PC-9 (cell line): Measurements from ENCODE around the gene PHRF1. TPM values are rescaled to one million over a fixed set of nuclear protein-coding genes. Genes with fewer than 3 reads are reported as not detected.
"Not testable (repeated sequence)": the region's sequence is repeated elsewhere in the genome, so short reads cannot be mapped to it uniquely, and the experiment has no call there.

Experiments used
- BruUV-seq: library from RNA; stranded (reverse); fragments of 400-500 nt; replicated peaks from 2 replicates; lab custom pipeline; 2021; lab: Mats Ljungman, UMichigan
- CTCF ChIA-PET: fragments of 300-600 bp; sonication (Branson Sonifier 250); formaldehyde crosslinking; loops from one replicate; lab custom pipeline; 2022; ENCODE audit warnings: antibody characterized with exemption; lab: Charles Lee
- POLR2A ChIA-PET: fragments of 300-600 bp; sonication (Branson Sonifier 250); formaldehyde crosslinking; loops from one replicate; lab custom pipeline; 2022; ENCODE audit warnings: antibody characterized with exemption; ENCODE audit not compliant: unreplicated experiment; lab: Charles Lee
- DNase-seq, 2 experiments: peaks; one replicate each; pipeline versions ENCODE4 v3.0.0 to v3.0.0-alpha.2; 2015 to 2022; ENCODE audit warnings: mixed read lengths in 1 of 2
- H2AFZ ChIP-seq: fragments of 200-600 bp; sonication (generic); 2 replicates; pipeline ENCODE4 v1.8.1; 2017; ENCODE audit warnings: antibody characterized with exemption
- H3F3A ChIP-seq: fragments of 200-600 bp; sonication (generic); 2 replicates; pipeline ENCODE4 v1.8.1; 2017; ENCODE audit warnings: antibody characterized with exemption, mild to moderate bottlenecking, low read depth; ENCODE audit not compliant: insufficient read depth
- H3K27ac ChIP-seq: fragments of 200-600 bp; sonication (generic); 2 replicates; pipeline ENCODE4 v1.6.1; 2016; ENCODE audit warnings: mixed run types
- H3K27me3 ChIP-seq: fragments of 200-600 bp; sonication (generic); 2 replicates; pipeline ENCODE4 v1.6.1; 2016; ENCODE audit warnings: low read depth, mixed run types; ENCODE audit not compliant: insufficient read depth
- H3K36me3 ChIP-seq: fragments of 200-600 bp; sonication (generic); 2 replicates; pipeline ENCODE4 v1.6.1; 2016; ENCODE audit warnings: low read depth, mixed run types
- H3K4me1 ChIP-seq: fragments of 200-600 bp; sonication (generic); replicated peaks from 2 replicates; pipeline ENCODE4 v1.6.1; 2016; ENCODE audit warnings: mixed run types; ENCODE audit not compliant: insufficient read depth
- H3K4me2 ChIP-seq: fragments of 200-600 bp; sonication (generic); 2 replicates; pipeline ENCODE4 v1.6.1; 2017; ENCODE audit warnings: mixed run types
- H3K4me3 ChIP-seq: fragments of 200-600 bp; sonication (generic); 2 replicates; pipeline ENCODE4 v1.6.1; 2016; ENCODE audit warnings: mixed run types
- H3K79me2 ChIP-seq: fragments of 200-600 bp; sonication (generic); 2 replicates; pipeline ENCODE4 v1.6.1; 2017; ENCODE audit warnings: low read depth, mixed run types
- H3K9me2 ChIP-seq: fragments of 200-600 bp; sonication (generic); 2 replicates; pipeline ENCODE4 v1.8.1; 2017; ENCODE audit warnings: mild to moderate bottlenecking; ENCODE audit not compliant: insufficient read depth
- H3K9me3 ChIP-seq: fragments of 200-600 bp; sonication (generic); 2 replicates; pipeline ENCODE4 v1.8.1; 2016; ENCODE audit warnings: low read depth; ENCODE audit not compliant: insufficient read depth
- H4K20me1 ChIP-seq: fragments of 200-600 bp; sonication (generic); 2 replicates; pipeline ENCODE4 v1.8.1; 2017; ENCODE audit not compliant: insufficient read depth
- CTCF ChIP-seq: fragments of 200-600 bp; sonication (generic); conservative IDR thresholded peaks from 2 replicates; pipeline ENCODE4 v1.6.1; 2017; ENCODE audit warnings: mixed run types, antibody characterized with exemption, mild to moderate bottlenecking, moderate library complexity
- EZH2 ChIP-seq: fragments of 200-600 bp; sonication (generic); IDR thresholded peaks from 2 replicates; pipeline ENCODE4 v1.8.0; 2017; ENCODE audit warnings: antibody characterized with exemption, low read depth
- intact Hi-C: fragments of 100-400 bp; cut with micrococcal nuclease; formaldehyde crosslinking; loops from one replicate; pipeline ENCODE4 v1.10.0; 2022; ENCODE audit not compliant: unreplicated experiment
- total RNA-seq: library from RNA; stranded (reverse); gene quantifications from 2 replicates; pipeline ENCODE4 v1.2.3, GENCODE V29; 2021

Gene PHRF1
- total RNA-seq, 1 experiment from 2014 or later = 21.7 TPM

GRCh38 chr11:643849-644738 is 67.8 kb downstream of the PHRF1 start:
- ChIA-PET POLR2A (no interaction called here), CTCF (no interaction called here)
- Histone ChIP-seq H3K36me3 (no peaks in the 10 kb centered on the region), H3F3A (peaks cover 20% of the 10 kb centered on the region; the same call in 1 of the 2 replicates), H4K20me1 (no peaks in the 10 kb centered on the region), H3K4me1 (no peaks in the 10 kb centered on the region), H3K79me2 (no peaks in the 10 kb centered on the region), H3K27ac (no peak overlapping the region), H3K4me3 (no peak overlapping the region), H3K27me3 (no peaks in the 10 kb centered on the region), H3K9me3 (no peaks in the 10 kb centered on the region), H3K4me2 (no peak overlapping the region), H2AFZ (no peak overlapping the region), H3K9me2 (no peaks in the 10 kb centered on the region)
- TF ChIP-seq EZH2 = no peak
- no peak for TF ChIP-seq CTCF
- intact Hi-C loops = no loop called here
- BruUV-seq = no TSS peak
- DNase-seq = no peak

GRCh38 chr11:645536-645935 is 69.3 kb downstream of the PHRF1 start:
- Histone ChIP-seq H3K27me3 (no peaks in the 10 kb centered on the region), H2AFZ (no peak overlapping the region), H3K4me3 (no peak overlapping the region), H3K4me1 (no peaks in the 10 kb centered on the region), H3K79me2 (no peaks in the 10 kb centered on the region), H3K36me3 (no peaks in the 10 kb centered on the region), H3K9me3 (no peaks in the 10 kb centered on the region), H4K20me1 (no peaks in the 10 kb centered on the region), H3K27ac (no peak overlapping the region), H3K4me2 (no peak overlapping the region), H3K9me2 (no peaks in the 10 kb centered on the region), H3F3A (peaks cover 23% of the 10 kb centered on the region; the same call in 1 of the 2 replicates)
- no TSS peak for BruUV-seq
- intact Hi-C loops = no loop called here
- POLR2A ChIA-PET = no interaction called here
- CTCF ChIA-PET = no interaction called here
- no peak for TF ChIP-seq EZH2
- no peak for TF ChIP-seq CTCF
- no peak for DNase-seq

GRCh38 chr11:646214-646613 is 69.9 kb downstream of the PHRF1 start:
- H3K27ac ChIP-seq = no peak overlapping the region
- ChIA-PET CTCF (no interaction called here), POLR2A (no interaction called here)
- no peak overlapping the region for H3K4me3 ChIP-seq
- DNase-seq = no peak
- peaks cover 23% of the 10 kb centered on the region; the same call in 1 of the 2 replicates for H3F3A ChIP-seq
- no peaks in the 10 kb centered on the region for H3K4me1 ChIP-seq
- H3K9me2 ChIP-seq = no peaks in the 10 kb centered on the region
- no peak for TF ChIP-seq EZH2
- TF ChIP-seq CTCF = no peak
- no peak overlapping the region for H3K4me2 ChIP-seq
- no peaks in the 10 kb centered on the region for H3K79me2 ChIP-seq
- intact Hi-C loops = no loop called here
- no peaks in the 10 kb centered on the region for H3K36me3 ChIP-seq
- H3K27me3 ChIP-seq = no peaks in the 10 kb centered on the region
- H2AFZ ChIP-seq = no peak overlapping the region
- no TSS peak for BruUV-seq
- H3K9me3 ChIP-seq = no peaks in the 10 kb centered on the region
- no peaks in the 10 kb centered on the region for H4K20me1 ChIP-seq

- H3K4me2 ChIP-seq, H3K9me2 ChIP-seq, H3K79me2 ChIP-seq, H3K9me3 ChIP-seq, H4K20me1 ChIP-seq, H3K27ac ChIP-seq, H3K36me3 ChIP-seq, H3K4me1 ChIP-seq, DNase-seq, intact Hi-C loops, BruUV-seq, CTCF ChIA-PET, H3K4me3 ChIP-seq, H2AFZ ChIP-seq, H3K27me3 ChIP-seq, POLR2A ChIA-PET: not testable (repeated sequence)
- H3F3A ChIP-seq = peaks cover 18% of the 10 kb centered on the region; the same call in 1 of the 2 replicates
These were observed 71.4 kb downstream of the PHRF1 start for GRCh38 chr11:647672-648158.
